Panc1 (cell line): Measurements from ENCODE around the gene RFTN1.

ENCODE experiments used
- SIN3A ChIP-seq: IDR thresholded peaks from 2 replicates; pipeline ENCODE4 v1.6.1; 2012; ENCODE audit warnings: low read depth, mild to moderate bottlenecking, low read length, moderate library complexity, borderline replicate concordance; ENCODE audit not compliant: insufficient read depth
- TF ChIP-seq, protein P1 (sequence below), 2 experiments: IDR thresholded peaks; 2 replicates each; pipeline ENCODE4 v1.6.1; 2011 to 2012; ENCODE audit warnings: low read depth in 2 of 2, control low read depth in 1 of 2, low read length in 1 of 2, mild to moderate bottlenecking in 1 of 2, moderate library complexity in 1 of 2; ENCODE audit not compliant: insufficient read depth in 1 of 2
- TF ChIP-seq, protein P2 (sequence below): fragments of 450-650 bp; IDR thresholded peaks from 2 replicates; pipeline ENCODE4 v1.5.1; 2017; ENCODE audit warnings: mild to moderate bottlenecking

DNA sequence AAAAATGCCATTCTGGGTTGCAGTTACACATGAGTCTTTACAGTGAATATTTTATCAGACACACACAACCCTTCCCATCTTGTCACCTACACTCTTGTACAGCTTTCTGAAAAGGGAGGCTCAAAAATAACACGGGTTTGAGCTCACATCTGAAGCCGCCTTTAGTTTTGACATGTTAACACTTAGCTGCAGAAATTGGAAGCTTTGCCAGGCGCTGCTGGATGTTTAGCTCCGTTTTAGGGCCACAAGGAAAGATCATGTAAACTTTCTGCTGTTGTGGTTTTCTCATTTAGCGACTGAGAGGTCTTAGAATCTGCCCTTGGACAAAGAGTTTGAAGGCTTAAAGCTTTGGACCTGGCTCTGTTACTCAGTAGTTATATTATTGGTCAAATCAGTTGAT is 128.3 kb downstream of the RFTN1 start:
- TF ChIP-seq, protein P1, sequence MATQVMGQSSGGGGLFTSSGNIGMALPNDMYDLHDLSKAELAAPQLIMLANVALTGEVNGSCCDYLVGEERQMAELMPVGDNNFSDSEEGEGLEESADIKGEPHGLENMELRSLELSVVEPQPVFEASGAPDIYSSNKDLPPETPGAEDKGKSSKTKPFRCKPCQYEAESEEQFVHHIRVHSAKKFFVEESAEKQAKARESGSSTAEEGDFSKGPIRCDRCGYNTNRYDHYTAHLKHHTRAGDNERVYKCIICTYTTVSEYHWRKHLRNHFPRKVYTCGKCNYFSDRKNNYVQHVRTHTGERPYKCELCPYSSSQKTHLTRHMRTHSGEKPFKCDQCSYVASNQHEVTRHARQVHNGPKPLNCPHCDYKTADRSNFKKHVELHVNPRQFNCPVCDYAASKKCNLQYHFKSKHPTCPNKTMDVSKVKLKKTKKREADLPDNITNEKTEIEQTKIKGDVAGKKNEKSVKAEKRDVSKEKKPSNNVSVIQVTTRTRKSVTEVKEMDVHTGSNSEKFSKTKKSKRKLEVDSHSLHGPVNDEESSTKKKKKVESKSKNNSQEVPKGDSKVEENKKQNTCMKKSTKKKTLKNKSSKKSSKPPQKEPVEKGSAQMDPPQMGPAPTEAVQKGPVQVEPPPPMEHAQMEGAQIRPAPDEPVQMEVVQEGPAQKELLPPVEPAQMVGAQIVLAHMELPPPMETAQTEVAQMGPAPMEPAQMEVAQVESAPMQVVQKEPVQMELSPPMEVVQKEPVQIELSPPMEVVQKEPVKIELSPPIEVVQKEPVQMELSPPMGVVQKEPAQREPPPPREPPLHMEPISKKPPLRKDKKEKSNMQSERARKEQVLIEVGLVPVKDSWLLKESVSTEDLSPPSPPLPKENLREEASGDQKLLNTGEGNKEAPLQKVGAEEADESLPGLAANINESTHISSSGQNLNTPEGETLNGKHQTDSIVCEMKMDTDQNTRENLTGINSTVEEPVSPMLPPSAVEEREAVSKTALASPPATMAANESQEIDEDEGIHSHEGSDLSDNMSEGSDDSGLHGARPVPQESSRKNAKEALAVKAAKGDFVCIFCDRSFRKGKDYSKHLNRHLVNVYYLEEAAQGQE (IDR thresholded peaks at IDR 0.05; ENCODE audit: insufficient read depth in 1 of 2, low read depth in 2 of 2, low read length in 1 of 2), result no peak
- no peak for TF ChIP-seq SIN3A
- TF ChIP-seq, protein P2, sequence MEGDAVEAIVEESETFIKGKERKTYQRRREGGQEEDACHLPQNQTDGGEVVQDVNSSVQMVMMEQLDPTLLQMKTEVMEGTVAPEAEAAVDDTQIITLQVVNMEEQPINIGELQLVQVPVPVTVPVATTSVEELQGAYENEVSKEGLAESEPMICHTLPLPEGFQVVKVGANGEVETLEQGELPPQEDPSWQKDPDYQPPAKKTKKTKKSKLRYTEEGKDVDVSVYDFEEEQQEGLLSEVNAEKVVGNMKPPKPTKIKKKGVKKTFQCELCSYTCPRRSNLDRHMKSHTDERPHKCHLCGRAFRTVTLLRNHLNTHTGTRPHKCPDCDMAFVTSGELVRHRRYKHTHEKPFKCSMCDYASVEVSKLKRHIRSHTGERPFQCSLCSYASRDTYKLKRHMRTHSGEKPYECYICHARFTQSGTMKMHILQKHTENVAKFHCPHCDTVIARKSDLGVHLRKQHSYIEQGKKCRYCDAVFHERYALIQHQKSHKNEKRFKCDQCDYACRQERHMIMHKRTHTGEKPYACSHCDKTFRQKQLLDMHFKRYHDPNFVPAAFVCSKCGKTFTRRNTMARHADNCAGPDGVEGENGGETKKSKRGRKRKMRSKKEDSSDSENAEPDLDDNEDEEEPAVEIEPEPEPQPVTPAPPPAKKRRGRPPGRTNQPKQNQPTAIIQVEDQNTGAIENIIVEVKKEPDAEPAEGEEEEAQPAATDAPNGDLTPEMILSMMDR, result no peak
